Urothelium cell line (cell line): ENCODE results near the gene BSND.

ENCODE experiments used
- DNase-seq: peaks from one replicate; pipeline ENCODE4 v3.0.0; 2011; ENCODE audit warnings: low spot score, mixed read lengths
- FAIRE-seq: peaks from 2 replicates; lab custom pipeline; 2011; peaks lifted over from hg19 to GRCh38; lab: Jason Lieb, UNC

The BSND gene

DNA sequence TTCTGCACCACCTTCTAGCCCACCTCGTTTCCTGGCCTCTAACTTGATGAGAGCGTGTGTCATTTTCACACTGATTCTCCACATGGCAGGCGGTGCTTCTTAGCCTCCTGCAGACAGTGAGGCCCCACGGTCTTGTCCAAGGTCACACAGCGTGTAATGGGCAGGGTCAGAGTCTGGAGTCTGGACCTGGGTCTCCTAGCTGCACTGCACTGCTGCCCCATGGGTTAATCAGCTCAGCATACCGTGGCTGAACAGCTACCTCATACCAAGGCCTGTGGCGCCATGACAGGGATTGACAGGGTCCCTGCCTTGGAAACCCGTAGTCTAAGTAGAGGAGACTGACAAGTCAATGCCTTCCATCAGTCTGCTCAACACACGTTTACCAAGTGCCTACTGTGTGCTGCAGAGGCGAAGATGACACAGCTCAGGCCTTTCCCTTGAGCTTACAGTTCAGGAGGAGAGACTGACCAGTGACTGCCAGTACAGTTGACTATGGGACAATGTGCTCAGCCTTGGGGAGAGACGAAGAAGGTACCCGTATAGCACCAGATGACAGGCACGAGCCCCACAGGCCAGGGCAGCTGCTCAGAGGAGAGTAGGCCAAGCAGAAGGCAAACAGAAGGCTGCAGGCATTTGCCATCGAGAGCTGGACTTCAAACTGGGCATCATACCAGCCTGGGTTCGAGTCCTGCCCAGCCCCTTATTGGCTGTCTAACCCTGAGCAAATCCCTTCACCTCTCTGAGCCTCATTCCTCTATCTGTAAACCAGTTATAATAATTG lies 46.1 kb downstream of the BSND start:
- FAIRE-seq (peak; percentile 20), DNase-seq (no peak)

GRCh38 chr1:55045430-55045829 lies 46.7 kb downstream of the BSND start:
- FAIRE-seq = no peak
- DNase-seq = no peak

DNA sequence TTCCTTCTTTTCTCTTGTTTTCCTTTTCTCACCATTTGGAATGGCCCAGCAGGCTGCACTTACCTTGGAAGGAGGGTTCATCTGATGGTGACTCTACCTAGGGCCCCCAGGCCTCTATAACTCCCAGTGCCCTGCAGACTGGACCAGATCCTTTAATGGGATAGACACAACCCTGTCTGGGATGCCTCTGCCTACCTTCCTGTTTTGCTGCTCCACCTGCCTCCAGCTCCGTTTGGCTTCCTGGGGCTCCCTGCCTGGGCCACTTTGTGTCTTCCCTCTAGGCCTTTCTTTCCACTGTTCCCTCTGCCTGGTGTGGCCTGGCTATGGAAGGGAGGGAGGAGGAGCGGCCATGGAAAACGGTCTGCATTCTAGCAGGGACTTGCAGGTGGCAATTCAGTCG lies 48.1 kb downstream of the BSND start:
- DNase-seq = no peak
- no peak for FAIRE-seq

DNA sequence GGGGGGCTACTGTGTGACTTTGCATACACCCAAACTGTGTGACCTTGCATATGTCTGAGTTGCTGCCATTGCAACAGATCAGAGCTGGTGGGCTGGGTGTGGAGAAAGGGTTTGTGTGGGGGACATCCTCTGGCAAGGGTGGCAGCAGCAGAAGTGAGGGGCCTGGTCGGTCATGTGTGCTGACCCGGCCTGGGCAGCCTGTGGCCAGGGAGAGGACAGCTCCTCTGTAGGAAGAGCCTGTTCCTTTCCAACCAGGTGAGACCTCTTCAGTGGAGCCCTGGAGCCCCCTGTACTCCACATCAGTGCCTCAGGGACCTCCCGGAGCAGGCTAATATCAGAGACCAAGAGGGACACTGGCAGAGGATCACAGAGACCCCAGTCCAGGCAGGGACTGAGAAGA lies 48.9 kb downstream of the BSND start:
- FAIRE-seq (no peak), DNase-seq (no peak)

DNA sequence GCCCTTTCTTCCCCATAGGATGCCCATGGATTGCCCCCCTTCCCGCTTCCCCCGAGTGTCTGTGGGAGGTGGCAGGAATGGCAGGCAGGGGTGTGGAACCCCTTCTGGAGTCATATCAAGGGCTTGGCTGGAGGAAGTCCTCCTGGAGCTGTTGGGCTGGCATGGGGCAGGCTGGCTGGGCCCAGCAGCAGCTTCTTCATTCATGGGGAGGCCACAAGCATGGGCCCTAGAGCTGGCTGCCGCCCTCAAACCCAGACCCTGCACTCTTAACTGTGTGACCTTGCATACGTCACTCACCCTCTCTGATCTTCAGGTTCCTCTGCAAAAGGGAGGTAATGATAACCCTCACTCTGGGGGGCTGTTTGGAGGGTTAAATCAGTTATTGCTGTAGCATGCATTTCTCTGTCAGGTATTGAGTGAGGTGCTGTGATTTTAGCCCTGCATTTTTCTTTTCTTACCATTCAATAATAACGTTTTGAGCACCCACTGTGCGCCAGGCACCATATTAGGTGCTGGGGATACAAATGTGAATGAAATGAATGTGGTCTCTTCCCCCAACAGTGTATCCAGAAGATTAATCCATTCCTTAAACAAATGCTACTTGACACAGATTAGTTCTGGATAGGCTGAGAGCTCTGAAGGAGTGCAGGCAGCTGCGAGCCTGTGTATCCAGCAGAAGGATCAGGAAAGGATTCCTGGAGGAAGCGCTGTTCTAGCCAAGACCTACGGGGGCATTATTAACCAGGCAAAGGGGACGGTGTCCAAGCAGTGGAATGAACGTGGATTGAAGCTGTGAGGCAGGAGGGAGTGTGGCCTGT lies 49.9 kb downstream of the BSND start:
- FAIRE-seq (no peak), DNase-seq (no peak)

DNA sequence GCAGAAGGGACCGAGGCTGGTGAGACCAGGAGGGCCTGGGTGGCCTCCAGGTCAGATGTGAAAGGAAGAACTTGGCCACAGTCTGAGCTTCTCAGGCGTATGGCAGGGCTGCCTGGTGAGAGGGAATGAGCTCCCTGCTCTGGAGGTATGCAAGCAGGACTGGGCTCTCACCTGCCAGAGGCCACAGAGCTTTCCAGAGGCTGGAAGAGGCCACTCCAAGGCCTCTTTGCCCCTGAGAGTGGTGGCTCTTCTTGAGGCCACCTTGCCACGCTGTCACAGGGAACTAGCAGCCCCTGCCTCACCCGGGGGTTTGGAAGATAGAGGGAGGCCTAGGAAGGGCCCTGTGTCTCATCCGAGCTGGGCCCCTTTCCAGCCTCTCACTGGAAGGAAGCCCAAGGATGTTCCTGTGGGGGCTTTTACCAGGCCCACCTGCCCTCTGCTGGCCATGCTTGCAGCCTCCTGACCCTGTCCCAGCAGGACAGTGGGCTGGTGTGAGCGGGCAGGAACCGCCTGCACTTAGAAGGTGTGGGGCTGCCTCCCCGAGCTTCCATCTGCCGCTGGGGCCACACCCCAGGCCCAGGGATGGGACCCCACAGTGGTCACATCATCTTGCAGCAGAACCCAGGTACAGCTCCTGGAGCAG lies 50.7 kb downstream of the BSND start:
- FAIRE-seq (no peak), DNase-seq (no peak)

DNA sequence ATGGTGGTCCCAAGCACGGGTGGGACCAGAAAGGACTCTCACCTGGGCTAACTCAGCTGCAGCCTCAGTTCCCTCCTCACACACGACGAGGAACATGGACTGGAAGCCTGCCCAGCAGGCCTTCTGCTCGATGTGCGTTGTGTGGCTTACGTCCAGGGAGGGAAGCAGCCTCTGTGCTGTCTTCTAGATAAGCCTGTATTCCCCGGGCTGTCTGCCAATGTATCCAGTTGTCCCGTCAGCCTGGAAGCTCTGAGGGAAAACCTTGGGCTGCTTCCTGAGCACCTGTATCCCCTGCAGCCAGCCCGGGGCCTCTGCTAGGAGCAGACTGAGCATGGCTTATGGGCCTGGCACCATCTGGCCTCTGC lies 51.2 kb downstream of the BSND start:
- FAIRE-seq (no peak), DNase-seq (no peak)

DNA sequence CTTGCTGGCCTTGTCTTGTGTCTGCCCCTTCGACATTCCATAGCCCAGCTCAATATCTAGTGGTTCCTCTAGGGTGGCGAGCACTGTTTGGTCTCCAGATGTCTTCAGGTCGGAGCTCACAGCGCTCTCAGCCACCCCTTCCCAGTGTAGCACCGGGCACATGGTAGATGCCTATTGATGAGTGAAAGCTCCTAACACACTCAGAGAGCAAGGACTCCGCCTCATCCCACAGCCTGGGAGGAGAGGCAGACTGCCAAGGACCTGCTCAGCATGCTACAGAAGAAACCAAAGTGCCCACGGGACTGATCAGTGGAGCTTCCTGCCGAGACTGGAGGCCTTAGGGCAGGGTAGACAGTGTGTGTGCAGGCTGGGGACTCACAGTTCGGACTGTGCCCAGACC lies 51.5 kb downstream of the BSND start:
- FAIRE-seq = no peak
- no peak for DNase-seq

DNA sequence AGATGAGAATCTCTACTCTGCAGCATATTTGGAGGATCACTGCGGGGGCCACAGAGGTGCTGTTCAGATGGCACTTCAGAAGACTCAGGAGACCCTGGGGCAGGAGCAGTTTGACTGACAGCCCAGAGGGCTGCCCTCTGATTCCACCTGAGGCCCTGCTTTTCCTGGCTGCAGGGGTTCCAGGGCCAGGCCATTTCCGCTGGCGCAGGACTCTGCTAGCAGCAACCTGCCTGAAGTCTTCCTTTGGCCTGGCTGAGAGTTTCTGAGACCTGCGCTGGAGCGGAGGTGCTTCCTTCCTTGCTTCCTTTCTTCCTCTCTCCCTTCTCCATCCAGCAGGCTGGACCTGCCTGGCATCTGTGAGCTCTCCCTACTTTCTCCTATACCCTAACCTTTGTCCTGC lies 52.4 kb downstream of the BSND start:
- FAIRE-seq (no peak), DNase-seq (no peak)

DNA sequence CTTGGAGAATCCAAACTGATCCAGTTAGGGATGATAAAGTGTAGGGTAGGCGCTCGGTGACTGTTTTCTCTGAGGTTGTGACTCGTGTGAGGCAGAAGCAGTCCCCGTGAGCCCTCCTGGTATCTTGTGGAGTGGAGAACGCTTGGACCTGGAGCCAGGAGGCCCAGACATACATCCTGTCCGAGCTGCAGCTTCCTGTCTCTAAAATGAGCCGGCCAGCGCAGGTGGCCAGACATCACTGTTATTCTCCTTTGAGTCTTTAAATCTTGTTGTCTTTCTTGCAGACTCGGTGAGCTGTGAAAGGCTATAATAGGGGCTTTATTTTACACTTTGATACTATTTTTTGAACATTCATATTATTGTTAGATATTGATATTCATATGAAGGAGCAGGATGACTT lies 52.9 kb downstream of the BSND start:
- DNase-seq = no peak
- FAIRE-seq = no peak

GRCh38 chr1:55052221-55053142 lies 53.7 kb downstream of the BSND start:
- FAIRE-seq (no peak), DNase-seq (no peak)

DNA sequence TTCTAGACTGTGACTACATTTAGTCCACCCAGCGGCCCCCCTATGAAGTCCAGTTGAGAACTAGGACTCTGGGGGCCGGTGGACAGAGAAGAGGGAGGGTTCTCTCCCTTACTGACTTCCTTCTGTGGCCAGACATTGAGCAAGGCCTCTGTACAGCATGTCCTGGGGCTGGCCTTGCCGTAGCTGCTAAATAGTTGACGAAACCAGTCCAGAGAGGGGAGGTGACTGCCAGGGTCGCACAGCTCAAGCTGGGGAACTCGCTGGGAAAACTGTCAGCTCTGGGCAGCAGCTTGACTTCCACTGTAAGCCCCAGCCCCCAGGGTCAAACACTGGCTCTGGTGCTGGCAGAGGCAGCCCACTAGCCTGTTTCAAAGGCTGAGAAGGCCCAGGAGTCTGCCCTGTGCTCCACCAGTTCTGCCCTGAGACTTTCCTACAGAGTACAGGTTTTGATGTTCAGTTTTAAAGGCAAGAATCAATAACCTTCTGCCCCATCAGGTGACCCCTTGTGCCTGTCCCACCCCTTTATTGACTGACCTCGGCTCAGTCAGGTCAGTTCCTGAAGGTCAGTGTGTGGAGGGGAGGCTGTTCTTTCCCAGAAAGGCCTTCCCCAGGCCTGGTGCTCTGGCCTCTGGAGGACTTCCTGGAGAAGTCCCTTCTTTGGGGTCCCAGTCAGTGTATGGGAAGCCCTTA lies 54.7 kb downstream of the BSND start:
- DNase-seq = no peak
- no peak for FAIRE-seq

DNA sequence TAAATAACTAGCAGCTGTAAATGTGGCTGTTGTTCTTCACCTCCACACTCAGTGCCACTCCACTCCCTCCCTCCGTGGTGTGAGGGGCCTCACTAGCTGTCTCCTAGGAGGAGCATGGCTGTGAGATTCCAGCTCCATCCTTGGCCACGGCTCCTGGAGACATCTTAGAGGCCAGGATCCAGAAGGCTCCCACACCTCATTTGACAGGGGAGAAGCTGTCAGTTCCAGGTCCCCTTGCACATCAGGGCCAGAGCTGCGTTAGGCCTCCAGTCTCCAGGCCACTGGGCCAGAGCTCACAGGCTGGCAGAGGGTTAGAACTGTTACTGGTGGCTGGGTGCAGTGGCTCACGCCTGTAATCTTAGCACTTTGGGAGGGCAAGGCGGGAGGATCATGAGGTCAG lies 55.7 kb downstream of the BSND start:
- FAIRE-seq (no peak), DNase-seq (no peak)

DNA sequence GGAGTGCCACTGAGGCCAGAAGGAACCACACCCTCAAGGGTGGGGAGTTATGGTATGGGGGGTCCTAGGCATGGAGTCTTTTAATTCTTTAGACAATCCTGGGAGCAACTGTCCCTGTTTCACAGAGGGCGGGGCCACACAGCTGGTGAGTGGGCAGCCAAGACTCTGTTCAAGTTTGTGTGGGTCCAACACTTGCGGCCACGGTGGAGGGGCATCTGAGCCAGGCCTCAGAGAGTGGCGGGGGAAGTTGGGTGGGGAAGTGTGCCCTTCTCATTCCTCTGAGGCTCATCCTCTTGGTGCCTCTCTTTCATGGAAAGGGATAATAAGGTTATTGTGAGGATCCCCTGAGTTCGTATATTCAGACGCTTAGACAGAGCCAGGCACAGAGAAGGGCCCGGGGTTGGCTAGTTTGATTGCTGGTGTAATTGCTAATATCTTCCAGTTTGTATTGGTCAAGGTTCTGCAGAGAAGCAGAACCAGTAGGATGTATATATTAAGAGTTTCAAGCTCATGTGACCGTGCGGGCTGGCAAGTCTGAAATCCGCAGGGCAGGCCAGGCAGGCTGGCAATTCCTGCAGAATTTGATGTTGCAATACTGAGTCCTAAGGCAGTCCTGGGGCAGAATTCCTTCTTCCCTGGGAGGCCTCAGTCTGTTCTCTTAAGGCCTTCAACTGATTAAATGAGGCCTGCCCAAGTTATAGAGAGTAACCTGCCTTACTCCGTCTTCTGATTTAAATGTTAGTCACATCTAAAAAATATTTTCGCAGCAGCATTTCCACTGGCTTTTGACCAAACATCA lies 56.5 kb downstream of the BSND start:
- DNase-seq (no peak), FAIRE-seq (no peak)

GRCh38 chr1:55055951-55056631 lies 57.4 kb downstream of the BSND start:
- DNase-seq (no peak), FAIRE-seq (no peak)

DNA sequence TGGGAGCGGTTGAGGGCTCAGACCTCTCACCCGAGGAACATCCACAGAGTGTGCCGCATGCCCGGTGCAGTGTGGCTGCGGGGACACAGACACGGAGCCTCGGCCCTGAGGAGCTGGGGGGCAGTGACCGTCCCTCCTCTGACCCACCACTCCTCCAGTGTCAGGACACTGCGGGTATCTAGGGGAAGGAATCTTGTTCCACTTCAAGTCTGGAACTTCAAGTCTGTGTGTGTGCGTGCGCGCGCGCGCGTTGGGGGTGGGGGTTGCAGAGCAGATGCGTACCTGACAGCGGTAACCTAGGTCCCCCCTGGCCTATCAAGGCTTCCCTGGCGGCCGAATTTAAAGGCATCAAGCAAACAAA lies 57.9 kb downstream of the BSND start:
- FAIRE-seq (no peak), DNase-seq (no peak)

- DNase-seq = no peak
- FAIRE-seq = no peak
Observed at GRCh38 chr1:55057270-55057955, 58.7 kb downstream of the BSND start.

GRCh38 chr1:55057956-55058298 lies 59.2 kb downstream of the BSND start:
- no peak for DNase-seq
- no peak for FAIRE-seq
